NCI-H510A treated with DMSO at 0.1 percent for 48 hours (cell line): Measurements from ENCODE around the gene BTBD10.
"Not testable (repeated sequence)": the region's sequence is repeated elsewhere in the genome, so short reads cannot be mapped to it uniquely, and the experiment has no call there.

Source experiments
- DNase-seq: peaks from one replicate; lab custom pipeline; 2025; lab: John Stamatoyannopoulos, UW

The BTBD10 gene

DNA sequence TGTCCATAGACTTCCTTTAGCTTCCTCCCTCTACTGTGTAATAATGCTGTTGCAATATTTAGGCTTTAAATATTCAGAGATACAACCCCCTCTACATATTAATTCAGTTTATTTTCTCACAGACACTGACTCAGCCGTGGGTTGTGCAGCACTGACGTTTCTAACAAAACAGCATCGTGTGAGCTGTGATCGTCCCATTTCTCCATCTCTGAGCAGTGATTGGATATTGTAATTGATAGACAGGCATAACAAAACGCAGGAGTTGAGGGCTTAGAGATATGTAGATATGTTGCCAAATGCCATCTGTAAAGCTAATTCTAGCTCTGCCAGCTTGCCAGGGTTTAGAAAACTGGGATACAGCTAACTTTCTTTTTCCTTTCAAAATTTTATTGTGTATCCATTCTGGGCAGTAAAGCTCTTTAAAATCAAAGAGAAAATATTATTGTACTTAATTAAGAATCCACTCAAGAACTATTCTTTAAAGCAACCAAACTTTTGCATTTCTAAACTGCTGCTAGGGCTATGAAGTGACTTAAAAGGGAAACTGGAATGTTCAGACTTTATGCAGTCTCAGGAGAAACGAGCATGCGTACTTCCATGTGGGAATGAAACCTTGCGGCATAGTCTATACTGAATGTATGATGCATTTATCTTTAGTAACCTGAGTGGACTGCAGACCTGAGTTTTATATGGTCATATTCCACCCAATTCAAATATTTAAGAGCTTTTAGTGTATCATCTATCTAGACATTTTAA is 22.7 kb downstream of the BTBD10 start:
- no peak for DNase-seq

DNA sequence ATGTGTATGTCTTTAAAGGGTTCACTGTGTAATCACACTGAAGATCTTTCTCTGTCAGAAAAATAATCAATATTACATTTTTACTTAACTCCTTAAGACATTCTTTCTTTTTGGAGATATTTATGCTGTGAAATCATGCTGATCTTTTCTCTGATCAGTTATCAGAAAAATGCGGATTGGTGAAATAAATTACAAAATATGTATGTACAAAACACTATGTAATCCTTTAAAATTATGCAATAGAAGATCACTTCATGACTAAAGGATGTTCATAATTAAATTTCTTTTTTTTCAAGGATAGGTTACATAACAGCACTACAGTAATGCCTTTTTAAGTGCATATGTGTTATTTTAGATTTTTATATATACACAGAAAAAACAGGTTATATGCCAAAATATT is 24.7 kb downstream of the BTBD10 start:
- no peak for DNase-seq

DNA sequence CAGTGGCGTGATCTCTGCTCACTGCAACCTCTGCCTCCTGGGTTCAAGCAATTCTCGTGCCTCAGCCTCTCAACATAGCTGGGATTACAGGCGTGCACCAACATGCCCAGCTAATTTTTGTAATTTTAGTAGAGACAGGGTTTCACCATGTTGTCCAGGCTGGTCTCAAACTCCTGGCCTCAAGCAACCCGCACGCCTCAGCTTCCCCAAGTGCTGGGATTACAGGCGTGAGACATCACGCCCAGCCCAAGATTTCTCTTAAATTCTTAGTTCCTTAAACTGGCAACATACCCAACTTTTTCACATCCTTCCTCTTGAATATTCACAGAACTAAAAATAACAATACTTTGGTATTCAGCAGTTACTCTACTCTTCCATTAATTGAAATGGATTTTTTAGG is 26.2 kb downstream of the BTBD10 start:
- not testable (repeated sequence) for DNase-seq

DNA sequence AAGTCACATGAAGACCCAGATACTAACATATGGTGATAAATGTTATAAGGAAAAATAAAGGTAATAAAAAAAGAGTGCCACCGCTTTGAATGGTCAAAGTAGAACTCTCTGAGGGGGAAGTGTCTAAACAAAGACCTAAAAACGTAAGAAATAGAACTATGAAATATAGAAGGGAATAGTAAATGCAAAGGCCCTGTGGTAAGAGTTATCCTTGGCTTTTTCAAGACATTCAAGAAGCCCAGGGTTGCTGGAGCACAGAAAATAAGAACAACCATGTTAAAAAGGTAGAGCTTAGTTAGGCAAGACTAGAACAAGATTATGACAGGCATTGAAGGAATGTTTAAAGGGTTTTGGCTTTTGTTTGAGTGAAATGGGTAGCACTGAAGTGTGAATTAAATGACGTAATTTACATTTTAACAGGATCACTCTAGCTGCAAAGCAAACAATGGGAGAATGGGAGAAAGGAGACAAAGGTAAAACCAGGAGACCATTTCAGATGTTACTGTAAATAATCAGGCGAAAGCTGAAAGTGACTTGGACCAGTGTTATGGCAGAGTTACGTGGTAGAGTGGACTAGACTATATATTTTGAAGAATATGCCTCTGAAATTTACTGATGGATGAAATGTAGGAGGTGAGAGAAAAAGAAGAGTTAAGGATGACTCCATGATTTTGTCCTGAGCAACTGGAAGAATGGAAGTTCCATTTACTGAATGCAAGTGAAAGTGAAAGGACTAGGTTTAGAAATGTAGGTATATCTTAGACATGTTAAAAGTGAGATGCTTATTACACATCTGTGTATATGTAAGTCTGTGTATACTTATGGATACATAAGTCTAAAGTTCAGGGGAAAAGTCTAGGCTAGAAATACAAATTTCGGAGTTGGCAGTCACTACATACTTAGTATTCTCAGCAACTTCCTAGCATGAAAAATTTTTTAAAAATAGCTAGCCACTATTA is 28.5 kb downstream of the BTBD10 start:
- DNase-seq, result no peak

DNA sequence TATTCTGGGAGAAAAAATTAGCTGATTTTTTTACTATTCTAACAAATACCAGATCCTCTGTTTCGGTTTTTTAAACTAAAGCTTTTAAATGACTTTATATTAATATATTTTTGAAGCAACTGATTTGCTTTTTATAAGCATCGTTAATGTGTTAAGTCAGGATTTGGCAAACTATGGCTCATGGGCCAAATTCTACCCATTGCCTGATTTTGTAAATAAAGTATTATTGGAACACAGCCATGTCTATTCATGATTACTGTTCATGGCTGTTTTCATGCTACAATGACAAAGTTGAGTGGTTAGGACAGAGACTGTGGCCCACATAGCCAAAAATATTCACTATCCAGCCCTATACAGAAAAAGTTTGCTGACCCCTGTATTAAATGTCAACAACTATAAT is 29.6 kb downstream of the BTBD10 start:
- no peak for DNase-seq

DNA sequence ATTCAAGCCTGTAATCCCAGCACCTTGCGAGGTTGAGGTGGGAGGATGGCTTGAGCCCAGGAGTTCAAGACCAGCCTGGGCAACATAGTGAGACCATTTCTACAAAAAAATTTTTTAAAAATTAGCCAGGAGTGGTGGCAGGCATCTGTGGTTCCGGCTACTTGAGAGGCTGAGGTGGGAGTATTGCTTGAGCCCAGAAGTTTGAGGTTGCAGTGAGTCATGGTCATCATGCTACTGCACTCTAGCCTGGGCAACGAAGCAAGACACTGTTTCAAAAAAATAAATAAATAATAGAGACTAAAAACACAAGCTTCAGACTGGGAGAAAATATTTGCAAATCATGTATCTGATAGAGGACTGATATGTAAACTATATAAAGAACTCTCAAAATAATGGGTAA is 33.2 kb downstream of the BTBD10 start:
- DNase-seq, result no peak

DNA sequence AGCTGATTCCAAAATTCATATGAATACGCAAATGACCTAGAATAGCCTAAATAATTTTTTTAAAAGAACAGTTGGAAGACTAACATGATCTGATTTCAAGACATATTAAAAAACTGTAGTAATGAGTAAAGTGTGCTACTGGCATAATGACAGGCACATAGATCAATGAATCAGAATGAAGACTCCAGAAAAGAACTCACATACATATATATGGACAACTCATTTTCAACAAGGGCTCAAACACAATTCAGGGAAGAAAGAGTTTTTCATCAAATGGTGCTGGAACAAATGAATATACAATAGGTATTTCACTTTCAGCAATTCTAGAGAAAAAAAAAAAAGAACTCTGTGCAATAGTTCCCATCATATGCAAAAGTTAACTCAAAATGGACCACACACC is 33.7 kb downstream of the BTBD10 start:
- no peak for DNase-seq

DNA sequence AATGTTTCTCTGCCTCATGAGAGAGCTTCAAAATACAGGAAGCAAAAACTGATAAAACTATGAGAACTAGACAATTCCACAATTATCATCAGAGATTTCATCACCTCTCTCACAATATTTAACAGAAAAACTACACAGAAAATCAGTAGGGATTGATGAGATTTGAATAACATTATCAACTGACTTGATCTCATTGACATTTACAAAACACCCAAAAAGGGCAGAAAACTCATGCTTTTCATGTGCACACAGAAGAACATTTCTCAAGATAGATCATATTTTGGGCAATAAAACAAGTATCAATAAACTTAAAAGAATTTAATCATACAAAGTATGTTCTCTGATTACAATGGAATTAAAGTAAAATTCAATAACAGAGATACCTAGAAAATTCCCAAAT is 35.6 kb downstream of the BTBD10 start:
- no peak for DNase-seq

DNA sequence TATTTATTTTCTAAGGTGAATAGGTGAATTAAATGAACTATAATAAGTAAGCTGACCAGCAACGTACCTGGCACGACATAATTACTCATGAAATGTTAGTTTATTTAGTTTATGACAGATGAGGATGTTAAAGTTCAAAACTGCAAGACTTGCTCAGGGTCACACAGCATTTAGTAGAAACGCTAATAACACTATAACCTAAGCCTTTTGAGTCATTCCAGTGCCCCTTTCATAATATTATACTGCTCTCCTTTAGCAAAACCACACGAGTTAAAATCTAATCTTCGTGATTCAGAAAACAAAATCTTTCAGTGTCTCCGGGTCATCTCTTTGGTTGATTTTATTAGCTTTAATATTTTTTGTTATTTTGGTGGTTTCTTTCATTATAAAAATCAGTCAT is 39.6 kb downstream of the BTBD10 start:
- DNase-seq, result no peak

DNA sequence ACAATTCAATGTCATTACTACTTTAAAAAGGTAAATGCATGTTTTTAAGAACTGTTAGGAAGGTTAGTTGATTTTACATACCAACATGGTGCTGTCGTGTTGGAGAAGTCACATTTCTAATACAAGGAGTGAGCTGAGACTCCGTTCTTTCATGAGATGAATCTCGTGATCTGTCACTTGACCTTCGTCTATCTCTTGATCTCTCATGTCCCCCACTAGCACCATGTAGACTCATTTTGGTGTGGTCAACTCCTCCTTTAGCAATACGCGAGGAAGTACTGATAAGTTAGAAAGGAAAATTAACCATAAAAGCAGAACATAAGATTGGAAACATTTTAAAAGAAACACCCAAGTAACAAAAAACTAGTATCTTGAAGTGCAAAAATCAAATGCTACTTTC is 41.5 kb downstream of the BTBD10 start:
- DNase-seq, result no peak

DNA sequence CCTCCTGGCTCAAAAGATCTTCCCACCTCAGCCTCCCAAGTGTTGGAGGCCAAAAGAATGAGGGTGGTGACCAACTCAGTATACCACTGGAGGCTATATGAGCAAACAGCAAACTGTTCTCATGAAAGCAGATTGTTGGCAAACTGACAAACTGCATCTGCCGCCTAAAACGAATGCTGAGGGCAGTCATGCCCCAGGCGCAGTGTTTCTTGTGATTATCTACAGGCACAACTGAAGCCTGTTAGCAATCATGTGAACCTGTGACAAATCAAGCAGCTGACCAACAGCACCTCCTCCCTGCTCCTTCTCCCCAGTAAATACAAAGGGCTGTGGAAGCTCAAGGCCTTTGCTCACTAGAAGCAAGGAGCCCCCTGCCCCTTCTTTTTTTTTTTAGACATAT is 47.8 kb downstream of the BTBD10 start:
- no peak for DNase-seq

DNA sequence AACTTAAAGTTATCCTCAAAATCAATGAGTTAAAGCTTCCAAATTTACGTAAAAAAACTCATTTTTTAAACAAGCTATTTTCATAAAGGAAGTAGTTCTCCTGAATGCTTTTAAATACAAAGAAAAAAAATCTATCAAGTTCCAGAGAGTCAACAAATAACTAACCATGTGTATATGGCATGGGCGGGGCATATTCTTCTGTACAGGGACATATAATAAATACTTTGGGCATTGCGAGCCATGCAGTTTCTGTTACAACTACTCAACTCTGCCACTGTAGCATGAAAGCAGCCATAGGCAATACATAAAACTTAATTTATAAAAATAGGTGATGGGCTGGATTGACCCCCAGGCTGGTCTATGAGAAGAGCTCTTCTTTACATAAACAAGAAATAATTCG is 57.8 kb downstream of the BTBD10 start:
- DNase-seq, result no peak

DNA sequence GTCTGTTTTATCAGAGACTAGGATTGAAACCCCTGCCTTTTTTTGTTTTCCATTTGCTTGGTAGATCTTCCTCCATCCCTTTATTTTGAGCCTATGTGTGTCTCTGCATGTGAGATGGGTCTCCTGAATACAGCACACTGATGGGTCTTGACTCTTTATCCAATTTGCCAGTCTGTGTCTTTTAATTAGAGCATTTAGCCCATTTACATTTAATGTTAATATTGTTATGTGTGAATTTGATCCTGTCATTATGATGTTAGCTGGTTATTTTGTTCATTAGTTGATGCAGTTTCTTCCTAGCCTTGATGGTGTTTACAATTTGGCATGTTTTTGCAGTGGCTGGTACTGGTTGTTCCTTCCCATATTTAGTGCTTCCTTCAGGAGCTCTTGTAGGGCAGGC is 64.7 kb downstream of the BTBD10 start:
- not testable (repeated sequence) for DNase-seq

DNA sequence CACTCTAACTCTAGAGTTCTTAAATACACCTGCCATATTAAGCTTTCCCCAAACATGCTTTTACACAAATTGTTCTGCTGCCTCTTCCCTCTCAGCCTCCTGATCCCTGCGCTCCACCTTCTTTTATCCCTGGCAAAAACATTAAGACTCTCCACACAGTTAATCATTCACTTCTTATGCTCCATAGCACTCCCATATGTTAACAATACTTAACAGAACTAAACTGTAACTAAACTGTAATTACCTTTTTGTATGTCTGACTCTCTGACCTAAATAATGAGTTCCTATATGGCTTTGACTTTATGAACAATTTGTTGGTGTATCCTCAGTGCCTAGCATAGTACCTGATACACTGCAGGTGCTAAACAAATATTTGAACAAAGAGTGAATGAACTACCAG is 71.8 kb downstream of the BTBD10 start:
- no peak for DNase-seq

DNA sequence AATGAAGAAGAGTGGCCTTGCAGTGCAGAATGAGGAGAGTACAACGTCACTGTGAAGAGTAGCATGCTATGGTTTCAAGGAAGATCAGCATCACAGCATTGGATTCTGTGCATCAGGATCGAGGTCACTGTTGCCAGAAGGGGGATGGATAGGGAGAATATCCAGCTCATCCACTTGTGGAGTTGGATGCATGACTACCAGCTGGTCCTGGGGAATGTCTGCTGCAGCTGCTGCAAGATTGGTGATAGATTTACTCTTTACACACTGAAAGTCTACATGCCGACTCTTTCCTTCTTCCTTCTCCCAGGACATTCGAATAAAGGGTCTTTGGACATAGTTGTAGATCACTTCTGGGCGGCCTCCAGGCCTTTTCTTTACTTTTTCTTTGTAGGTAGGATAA is 74.3 kb downstream of the BTBD10 start:
- DNase-seq, result no peak

DNA sequence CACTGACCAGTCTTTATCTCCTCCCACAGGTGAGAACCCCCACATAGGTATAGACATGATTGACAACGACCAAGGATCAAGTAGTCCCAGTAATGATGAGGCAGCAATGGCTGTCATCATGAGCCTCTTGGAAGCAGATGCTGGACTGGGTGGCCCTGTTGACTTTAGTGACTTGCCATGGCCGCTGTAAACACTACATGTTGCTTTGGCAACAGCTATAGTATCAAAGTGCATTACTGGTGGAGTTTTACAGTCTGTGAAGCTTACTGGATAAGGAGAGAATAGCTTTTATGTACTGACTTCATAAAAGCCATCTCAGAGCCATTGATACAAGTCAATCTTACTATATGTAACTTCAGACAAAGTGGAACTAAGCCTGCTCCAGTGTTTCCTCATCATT is 76.5 kb downstream of the BTBD10 start:
- peak; percentile 72 for DNase-seq

DNA sequence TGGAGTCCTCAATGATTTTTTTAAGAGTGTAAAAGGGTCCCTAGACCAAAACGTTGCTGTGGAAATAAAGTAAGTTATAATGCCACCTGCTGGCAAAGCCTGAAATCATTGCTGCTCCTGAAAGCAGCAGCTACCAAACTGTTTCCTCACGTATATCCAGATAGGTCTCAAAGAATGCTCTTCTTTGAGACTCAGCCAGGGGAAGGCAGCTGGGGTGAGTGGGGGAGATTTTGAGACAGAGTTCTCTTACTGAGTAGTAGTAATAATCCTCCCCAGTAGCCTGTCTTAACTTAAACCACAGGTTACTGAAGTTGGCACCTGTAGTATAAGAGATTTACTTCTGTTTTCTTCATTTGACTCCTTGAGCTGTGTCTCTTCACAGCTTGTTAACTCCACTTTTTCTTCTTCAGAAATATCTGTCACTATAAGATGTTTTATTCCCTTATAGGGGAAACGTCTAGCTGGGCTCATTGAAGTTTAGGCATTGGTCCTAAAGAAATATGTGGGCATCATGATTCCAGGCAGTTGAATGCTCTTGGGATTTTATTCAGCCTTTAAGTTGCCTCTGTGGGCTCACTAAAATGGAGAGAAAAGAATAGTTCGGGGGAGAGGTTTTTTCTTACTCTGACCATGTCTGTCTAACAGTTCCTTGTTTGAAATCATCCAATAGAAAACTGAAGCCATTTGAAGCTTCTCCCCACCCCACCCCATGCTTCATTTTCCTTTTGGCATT is 77.9 kb downstream of the BTBD10 start:
- peak; percentile 34 for DNase-seq

DNA sequence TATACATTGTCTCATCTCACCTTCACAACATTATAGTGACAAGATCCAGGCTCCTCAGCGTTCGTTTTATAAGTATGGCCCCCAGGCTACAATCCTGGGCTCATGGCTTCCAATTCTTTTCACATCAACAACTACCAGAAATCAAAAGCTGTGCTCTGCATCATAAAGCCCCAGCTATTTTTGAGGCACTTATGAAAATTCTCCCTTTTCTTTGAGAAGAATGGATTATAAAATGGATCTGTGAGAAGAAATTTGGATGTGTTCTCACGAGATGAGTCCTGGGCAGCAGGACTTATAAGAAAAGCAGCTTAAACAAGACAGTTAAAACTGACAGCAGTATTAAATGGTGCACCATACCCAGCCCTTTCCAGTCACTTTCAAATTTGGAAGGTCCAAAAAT is 80.3 kb downstream of the BTBD10 start:
- no peak for DNase-seq

DNA sequence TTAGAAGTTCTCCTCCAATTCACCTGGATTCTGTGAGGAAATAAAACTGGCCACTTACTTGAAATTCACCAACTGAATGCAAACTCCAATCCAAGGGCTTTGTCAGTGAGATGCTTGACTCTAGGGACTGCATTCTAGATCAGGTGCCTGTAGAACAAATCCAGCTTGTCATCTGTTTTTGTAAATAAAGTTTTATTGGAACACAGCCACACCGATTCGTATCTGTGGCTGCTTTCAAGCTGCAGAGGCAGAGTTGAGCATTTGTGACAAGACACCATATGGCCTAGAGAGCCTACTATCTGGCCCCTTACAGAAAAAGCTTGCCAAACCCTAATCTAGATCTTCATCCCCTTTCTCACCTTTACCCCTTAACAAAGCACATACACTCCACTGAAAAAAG is 82.3 kb downstream of the BTBD10 start:
- no peak for DNase-seq

DNA sequence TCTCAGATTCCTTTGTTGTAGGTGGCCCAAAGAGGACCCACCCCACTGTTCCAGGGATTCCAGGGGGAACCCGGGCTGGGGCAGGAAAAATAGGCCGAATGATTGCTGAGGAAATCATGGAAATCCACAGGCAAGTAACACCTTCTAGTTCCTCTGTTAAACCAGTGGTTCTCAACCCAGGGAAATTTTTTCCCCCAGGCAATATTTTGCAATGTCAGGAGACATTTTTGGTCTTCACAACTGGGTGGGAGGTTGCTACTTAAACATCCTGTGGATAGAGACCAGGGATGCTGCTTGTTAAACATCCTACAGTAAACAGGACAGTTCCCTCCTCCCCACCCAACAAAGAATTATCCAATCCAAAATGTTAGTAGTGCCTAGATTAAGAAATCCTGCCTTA is 84.7 kb downstream of the BTBD10 start:
- no peak for DNase-seq

DNA sequence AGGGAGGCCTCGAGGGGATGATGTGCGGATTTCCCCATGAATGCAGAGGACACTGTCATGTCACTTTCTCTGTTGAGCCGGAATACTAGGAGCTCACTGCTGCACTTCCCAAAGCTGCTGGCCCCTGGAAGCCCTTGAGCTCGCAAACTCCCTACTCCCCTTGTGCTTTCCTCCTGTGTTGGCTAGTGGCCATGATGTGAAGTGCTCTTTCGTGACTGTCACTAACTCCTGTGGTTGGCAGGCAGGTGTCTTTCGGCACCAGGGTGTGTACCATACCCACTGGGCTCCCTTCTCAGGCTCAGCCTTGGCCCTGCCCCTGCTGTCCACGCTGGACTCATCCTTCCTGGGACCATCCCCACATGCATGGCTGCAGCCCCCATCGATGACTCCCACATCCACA is 86.2 kb downstream of the BTBD10 start:
- DNase-seq, result peak; percentile 10

DNA sequence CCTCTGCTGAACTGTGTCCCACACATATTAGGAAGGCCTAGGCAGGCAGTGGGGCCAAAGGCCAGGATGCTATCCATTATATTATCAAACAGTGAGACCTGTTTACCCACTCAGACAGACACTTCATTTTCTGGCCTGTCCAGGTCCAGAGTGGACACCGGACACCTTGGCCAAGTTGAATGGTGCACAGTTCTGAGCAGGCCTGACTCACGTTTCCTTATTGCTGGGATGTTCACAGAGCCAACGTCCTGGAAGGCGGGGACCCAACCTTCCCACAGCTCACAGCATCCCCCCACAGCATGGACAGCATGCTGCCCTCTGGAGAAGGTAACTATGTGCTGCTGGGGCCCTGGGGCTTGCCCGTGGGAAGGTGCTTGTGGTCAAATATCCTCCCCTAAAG is 86.6 kb downstream of the BTBD10 start:
- no peak for DNase-seq

DNA sequence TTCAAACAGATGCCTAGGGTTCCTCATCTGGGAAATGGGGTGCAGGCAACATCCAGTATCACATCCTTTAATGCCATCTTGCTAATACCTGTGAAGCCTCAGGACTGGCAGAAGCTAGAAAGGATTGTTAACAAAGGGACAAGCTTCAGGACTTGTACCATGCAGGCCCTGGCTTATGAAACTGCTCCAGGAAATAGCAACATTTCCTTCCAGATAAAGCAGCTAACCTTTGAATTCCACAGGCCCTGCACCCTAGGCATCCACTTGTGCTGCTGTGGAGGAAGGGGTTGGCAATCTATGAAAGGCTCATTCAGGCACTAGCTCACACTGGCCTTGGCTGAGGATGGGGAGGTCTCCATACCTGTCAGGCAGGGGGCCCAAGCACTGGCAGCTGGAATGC is 87.2 kb downstream of the BTBD10 start:
- no peak for DNase-seq
